NB4 (cell line): Measurements from ENCODE around the gene ALPK3.

Experiments used
- DNase-seq: peaks from one replicate; pipeline ENCODE4 v3.0.0; 2010; ENCODE audit warnings: low read depth
- H3K4me3 ChIP-seq: one replicate; pipeline ENCODE4 v1.5.1; 2011; ENCODE audit warnings: mild to moderate bottlenecking, low read depth, low read length, moderate library complexity
- MYC ChIP-seq: IDR thresholded peaks from 2 replicates; pipeline ENCODE4 v1.6.1; 2011; ENCODE audit warnings: low read depth, low read length
- POLR2A ChIP-seq: IDR thresholded peaks from 2 replicates; pipeline ENCODE4 v1.6.1; 2011; ENCODE audit warnings: mild to moderate bottlenecking; ENCODE audit not compliant: insufficient read length; ENCODE audit errors: extremely low read depth
- TF ChIP-seq, protein P1 (sequence below): IDR thresholded peaks from one replicate; pipeline ENCODE4 v1.5.1; 2012; ENCODE audit warnings: low read depth, low read length
- TF ChIP-seq, protein P2 (sequence below): IDR thresholded peaks from 2 replicates; pipeline ENCODE4 v1.6.1; 2011; ENCODE audit warnings: low read depth, low read length

Gene ALPK3

DNA sequence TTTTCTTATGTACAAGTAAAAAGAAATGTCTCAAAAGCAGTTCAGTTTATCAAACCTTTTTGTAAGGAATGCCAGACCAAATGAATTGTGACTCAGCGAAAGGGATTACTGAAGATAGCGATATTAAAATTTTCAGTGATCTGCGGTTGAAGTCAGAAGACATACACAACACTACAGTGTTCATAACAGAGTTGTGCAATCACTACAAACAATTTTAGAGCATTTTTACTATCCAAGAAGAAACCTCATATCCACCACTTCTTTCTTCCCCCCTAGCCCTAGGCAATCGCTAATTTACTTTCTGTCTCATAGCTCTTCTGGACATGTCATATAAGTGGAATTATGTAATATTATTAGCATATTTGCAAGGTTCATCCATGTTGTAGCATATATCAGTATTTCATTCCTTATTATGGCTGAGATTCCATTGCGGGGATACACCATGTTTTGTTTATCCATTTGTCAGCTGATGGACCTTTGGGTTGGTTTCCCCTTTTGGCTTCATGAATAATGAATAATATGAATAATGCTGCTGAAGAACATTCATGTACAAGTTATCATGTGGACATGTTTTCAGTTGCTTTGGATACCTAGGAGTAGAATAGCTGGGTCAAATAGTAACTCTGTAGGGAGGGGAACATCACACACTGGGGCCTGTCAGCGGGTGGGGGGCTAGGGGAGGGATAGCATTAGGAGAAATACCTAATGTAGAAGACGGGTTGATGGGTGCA is 23.6 kb upstream of the ALPK3 start:
- no peak for TF ChIP-seq MYC
- TF ChIP-seq, protein P1, sequence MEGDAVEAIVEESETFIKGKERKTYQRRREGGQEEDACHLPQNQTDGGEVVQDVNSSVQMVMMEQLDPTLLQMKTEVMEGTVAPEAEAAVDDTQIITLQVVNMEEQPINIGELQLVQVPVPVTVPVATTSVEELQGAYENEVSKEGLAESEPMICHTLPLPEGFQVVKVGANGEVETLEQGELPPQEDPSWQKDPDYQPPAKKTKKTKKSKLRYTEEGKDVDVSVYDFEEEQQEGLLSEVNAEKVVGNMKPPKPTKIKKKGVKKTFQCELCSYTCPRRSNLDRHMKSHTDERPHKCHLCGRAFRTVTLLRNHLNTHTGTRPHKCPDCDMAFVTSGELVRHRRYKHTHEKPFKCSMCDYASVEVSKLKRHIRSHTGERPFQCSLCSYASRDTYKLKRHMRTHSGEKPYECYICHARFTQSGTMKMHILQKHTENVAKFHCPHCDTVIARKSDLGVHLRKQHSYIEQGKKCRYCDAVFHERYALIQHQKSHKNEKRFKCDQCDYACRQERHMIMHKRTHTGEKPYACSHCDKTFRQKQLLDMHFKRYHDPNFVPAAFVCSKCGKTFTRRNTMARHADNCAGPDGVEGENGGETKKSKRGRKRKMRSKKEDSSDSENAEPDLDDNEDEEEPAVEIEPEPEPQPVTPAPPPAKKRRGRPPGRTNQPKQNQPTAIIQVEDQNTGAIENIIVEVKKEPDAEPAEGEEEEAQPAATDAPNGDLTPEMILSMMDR, result no peak
- TF ChIP-seq, protein P2, sequence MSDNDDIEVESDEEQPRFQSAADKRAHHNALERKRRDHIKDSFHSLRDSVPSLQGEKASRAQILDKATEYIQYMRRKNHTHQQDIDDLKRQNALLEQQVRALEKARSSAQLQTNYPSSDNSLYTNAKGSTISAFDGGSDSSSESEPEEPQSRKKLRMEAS, result no peak
- no peak for TF ChIP-seq POLR2A
- H3K4me3 ChIP-seq, result no peak overlapping the region
- DNase-seq, result no peak

DNA sequence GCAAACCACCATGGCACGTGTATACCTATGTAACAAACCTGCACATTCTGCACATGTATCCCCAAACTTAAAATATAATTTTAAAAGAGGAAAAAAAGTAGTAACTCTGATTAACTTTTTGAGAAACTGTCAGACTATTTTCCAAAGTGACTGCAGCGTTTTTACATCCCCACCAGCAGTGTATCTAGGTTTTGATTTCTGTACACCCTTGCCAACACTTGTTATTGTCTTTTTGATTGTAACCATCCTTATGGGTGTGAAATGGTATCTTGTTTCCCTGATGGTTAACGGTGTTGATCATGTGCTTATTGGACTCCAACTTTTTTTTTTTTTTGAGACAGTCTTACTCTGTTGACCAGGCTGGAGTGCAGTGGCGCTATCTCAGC is 23.0 kb upstream of the ALPK3 start:
- DNase-seq, result no peak
- TF ChIP-seq, protein P1, result no peak
- TF ChIP-seq, protein P2, result no peak
- TF ChIP-seq MYC (no peak), POLR2A (no peak)
- no peak overlapping the region for H3K4me3 ChIP-seq

DNA sequence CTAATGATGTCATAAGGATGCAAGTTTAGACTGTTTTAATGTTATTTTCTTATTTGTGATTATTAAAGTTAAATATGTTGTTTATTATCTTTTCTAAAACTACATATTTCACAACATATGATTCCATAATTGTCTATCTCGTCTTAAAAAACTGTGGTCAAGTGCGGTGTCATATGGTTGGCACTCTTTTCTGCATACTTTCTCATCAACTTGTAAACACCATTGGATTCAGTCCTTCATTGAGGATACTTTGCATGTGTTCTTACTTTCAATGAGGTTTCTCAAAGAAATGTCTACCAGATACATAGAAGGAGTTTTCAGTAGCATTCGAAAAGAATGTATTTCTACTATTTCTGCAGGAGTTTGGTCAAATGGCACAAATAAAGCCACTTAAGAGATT is 22.0 kb upstream of the ALPK3 start:
- TF ChIP-seq, protein P2, result no peak
- TF ChIP-seq POLR2A (no peak), MYC (no peak)
- TF ChIP-seq, protein P1, result no peak
- DNase-seq, result no peak
- no peak overlapping the region for H3K4me3 ChIP-seq

DNA sequence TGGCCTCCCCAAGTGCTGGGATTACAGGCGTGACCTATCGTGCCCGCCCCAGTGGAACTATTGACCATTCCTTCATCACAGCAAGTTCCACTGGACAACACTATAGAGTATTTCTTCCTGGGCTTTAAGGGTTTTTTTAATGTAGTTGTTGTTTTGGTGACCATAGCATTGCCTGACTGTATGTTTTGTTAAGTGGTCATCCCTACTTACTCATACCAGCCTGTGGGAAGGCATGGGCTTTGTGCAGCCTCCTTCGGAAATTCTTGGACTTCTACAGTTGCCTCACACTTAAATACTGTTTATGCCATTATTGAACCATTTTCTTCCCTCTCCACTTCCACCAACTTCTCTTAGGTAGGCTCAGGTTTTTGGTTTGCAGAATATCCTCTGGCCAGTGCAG is 19.9 kb upstream of the ALPK3 start:
- DNase-seq, result no peak
- TF ChIP-seq, protein P2, result no peak
- no peak for TF ChIP-seq POLR2A
- TF ChIP-seq, protein P1, result no peak
- TF ChIP-seq MYC, result no peak

DNA sequence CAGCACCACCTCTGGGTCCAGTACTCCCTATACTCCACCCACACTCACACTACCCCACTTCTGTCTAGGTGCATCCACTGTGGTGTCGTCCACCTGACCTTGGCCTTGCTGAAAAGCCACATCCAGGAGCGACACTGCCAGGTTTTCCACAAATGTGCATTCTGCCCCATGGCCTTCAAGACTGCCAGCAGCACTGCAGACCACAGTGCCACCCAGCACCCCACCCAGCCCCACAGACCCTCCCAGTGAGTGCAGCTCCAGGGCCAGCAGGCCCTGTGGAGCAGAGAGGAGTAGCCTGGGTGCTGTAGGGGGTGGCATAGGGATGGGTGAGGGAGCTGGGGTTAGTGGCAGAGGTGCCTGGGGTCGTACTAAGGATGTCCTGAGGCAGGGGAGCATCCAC is 19.4 kb upstream of the ALPK3 start:
- TF ChIP-seq, protein P1, result no peak
- TF ChIP-seq, protein P2, result no peak
- no peak for TF ChIP-seq POLR2A
- DNase-seq, result no peak
- H3K4me3 ChIP-seq, result no peak overlapping the region

More for the DNA sequence above, 19.9 kb upstream of the ALPK3 start:
- no peak overlapping the region for H3K4me3 ChIP-seq

DNA sequence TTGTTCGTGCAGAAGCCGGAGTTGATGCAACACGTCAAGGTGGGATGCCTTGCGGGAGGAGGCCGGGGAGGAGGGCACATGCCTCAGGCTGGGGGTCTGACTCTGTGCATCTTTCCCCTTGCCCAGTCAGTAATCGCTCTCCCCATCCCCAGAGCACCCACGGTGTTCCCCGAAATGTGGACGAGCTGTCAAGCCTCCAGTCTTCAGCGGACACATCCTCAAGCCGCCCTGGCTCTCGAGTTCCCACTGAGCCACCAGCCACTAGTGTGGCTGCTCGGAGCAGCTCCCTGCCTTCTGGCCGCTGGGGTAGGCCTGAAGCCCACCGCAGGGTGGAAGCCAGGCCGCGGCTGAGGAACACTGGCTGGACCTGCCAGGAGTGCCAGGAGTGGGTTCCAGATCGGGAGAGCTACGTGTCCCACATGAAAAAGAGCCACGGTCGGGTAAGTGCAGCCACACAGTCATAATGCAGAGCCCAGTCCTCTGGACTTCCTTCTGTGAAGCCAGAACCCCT is 18.7 kb upstream of the ALPK3 start:
- TF ChIP-seq, protein P2, result no peak
- TF ChIP-seq POLR2A (no peak), MYC (no peak)
- TF ChIP-seq, protein P1, result no peak
- H3K4me3 ChIP-seq, result no peak overlapping the region
- no peak for DNase-seq
